Panc1 (cell line): ENCODE measurements around the gene ZP1. TPM values are rescaled to one million over a fixed set of nuclear protein-coding genes. Genes with fewer than 3 reads are reported as not detected.

Source experiments
- ATAC-seq: fragments of 200-7000 bp; cut with Tn5 transposase; 2 replicates; pipeline ENCODE4 v1.9.1; 2020; ENCODE audit warnings: mild to moderate bottlenecking, moderate library complexity
- BruUV-seq: library from RNA; stranded (reverse); fragments of 400-500 nt; replicated peaks from 2 replicates; lab custom pipeline; 2021; lab: Mats Ljungman, UMichigan
- CTCF ChIA-PET: fragments of 300-600 bp; sonication (Branson Sonifier 250); formaldehyde crosslinking; loops from one replicate; lab custom pipeline; 2022; ENCODE audit warnings: antibody characterized with exemption; lab: Charles Lee
- POLR2A ChIA-PET: fragments of 300-600 bp; sonication (Branson Sonifier 250); formaldehyde crosslinking; loops from one replicate; lab custom pipeline; 2022; ENCODE audit warnings: antibody characterized with exemption; lab: Charles Lee
- DNase-seq: peaks from one replicate; pipeline ENCODE4 v3.0.0-alpha.2; 2010; ENCODE audit warnings: low read depth, low spot score
- H3K27ac ChIP-seq: 2 replicates; pipeline ENCODE4 v1.5.1; 2011; ENCODE audit warnings: mild to moderate bottlenecking, low read length, inconsistent platforms
- H3K27me3 ChIP-seq: fragments of 200-500 bp; sonication (Bioruptor generic); 2 replicates; pipeline ENCODE4 v1.6.0; 2014; ENCODE audit warnings: low read length, inconsistent platforms; ENCODE audit not compliant: control insufficient read depth, insufficient read depth
- H3K36me3 ChIP-seq: fragments of 200-500 bp; sonication (Bioruptor generic); 2 replicates; pipeline ENCODE4 v1.5.1; 2014; ENCODE audit warnings: inconsistent platforms, mild to moderate bottlenecking, low read length, moderate library complexity; ENCODE audit not compliant: control insufficient read depth, insufficient read depth
- H3K4me1 ChIP-seq: 2 replicates; pipeline ENCODE4 v1.5.1; 2011; ENCODE audit warnings: inconsistent platforms, mild to moderate bottlenecking, low read length, moderate library complexity; ENCODE audit not compliant: control insufficient read depth, insufficient read depth
- H3K4me3 ChIP-seq, 2 experiments: 2 replicates each; pipeline ENCODE4 v1.5.1; 2011 to 2012; ENCODE audit warnings: low read depth in 2 of 2, low read length in 2 of 2, mild to moderate bottlenecking in 2 of 2, inconsistent platforms in 1 of 2, moderate library complexity in 1 of 2
- H3K9me3 ChIP-seq: fragments of 200-500 bp; sonication (Bioruptor generic); 2 replicates; pipeline ENCODE4 v1.5.1; 2014; ENCODE audit warnings: low read depth, mild to moderate bottlenecking, inconsistent platforms, low read length, moderate library complexity; ENCODE audit not compliant: control insufficient read depth, insufficient read depth
- CTCF ChIP-seq: fragments of 450-650 bp; IDR thresholded peaks from 2 replicates; pipeline ENCODE4 v1.5.1; 2017; ENCODE audit warnings: mild to moderate bottlenecking
- POLR2AphosphoS5 ChIP-seq: IDR thresholded peaks from 2 replicates; pipeline ENCODE4 v1.6.1; 2012; ENCODE audit warnings: mild to moderate bottlenecking, low read depth, low read length, moderate library complexity
- REST ChIP-seq, 2 experiments: IDR thresholded peaks; 2 replicates each; pipeline ENCODE4 v1.6.1; 2011 to 2012; ENCODE audit warnings: low read depth in 2 of 2, control low read depth in 1 of 2, low read length in 1 of 2, mild to moderate bottlenecking in 1 of 2, moderate library complexity in 1 of 2; ENCODE audit not compliant: insufficient read depth in 1 of 2
- SIN3A ChIP-seq: IDR thresholded peaks from 2 replicates; pipeline ENCODE4 v1.6.1; 2012; ENCODE audit warnings: low read depth, mild to moderate bottlenecking, low read length, moderate library complexity, borderline replicate concordance; ENCODE audit not compliant: insufficient read depth
- TCF7L2 ChIP-seq: IDR thresholded peaks from 2 replicates; pipeline ENCODE4 v1.6.1; 2011; ENCODE audit warnings: mild to moderate bottlenecking, low read depth, low read length, inconsistent platforms
- in situ Hi-C: cut with HindIII; loops from 2 replicates; pipeline ENCODE4 v1.10.0; 2016; ENCODE audit warnings: low sequenced_read_pairs, low pct_unique_long_range_greater_than_20kb
- intact Hi-C: fragments of 100-400 bp; cut with micrococcal nuclease; formaldehyde crosslinking; loops from one replicate; pipeline ENCODE4 v1.10.0; 2022; ENCODE audit not compliant: unreplicated experiment
- total RNA-seq: library from RNA; stranded (reverse); gene quantifications from one replicate; pipeline ENCODE4 v1.2.1, GENCODE V29; 2021; ENCODE audit not compliant: unreplicated experiment

ZP1 gene
- total RNA-seq, 1 experiment from 2014 or later, result not detected

GRCh38 chr11:60858731-60859464 is 8.4 kb upstream of the ZP1 start:
- Histone ChIP-seq H3K36me3 (no peaks in the 10 kb centered on the region), H3K4me3 (no peak overlapping the region), H3K27ac (no peak overlapping the region), H3K9me3 (no peaks in the 10 kb centered on the region), H3K27me3 (no peaks in the 10 kb centered on the region), H3K4me1 (no peaks in the 10 kb centered on the region)
- CTCF ChIA-PET, result no interaction called here
- BruUV-seq, result no TSS peak
- intact Hi-C loops (no loop called here), in situ Hi-C loops (no loop called here)
- POLR2A ChIA-PET, result no interaction called here
- TF ChIP-seq CTCF (no peak), REST (IDR thresholded peaks at IDR 0.05; ENCODE audit: insufficient read depth in 1 of 2, low read depth in 2 of 2, low read length in 1 of 2) (no peak), TCF7L2 (no peak), POLR2AphosphoS5 (no peak), SIN3A (no peak)
- no peak for ATAC-seq
- no peak for DNase-seq

GRCh38 chr11:60859616-60860250 is 7.6 kb upstream of the ZP1 start:
- DNase-seq, result no peak
- POLR2A ChIA-PET, result no interaction called here

More at GRCh38 chr11:60859616-60860250, 7.6 kb upstream of the ZP1 start:
- intact Hi-C loops (no loop called here), in situ Hi-C loops (no loop called here)
- no peaks in the 10 kb centered on the region for H3K4me1 ChIP-seq
- H3K9me3 ChIP-seq, result no peaks in the 10 kb centered on the region
- no peaks in the 10 kb centered on the region for H3K27me3 ChIP-seq
- no peak for ATAC-seq
- no peak overlapping the region for H3K27ac ChIP-seq
- CTCF ChIA-PET, result no interaction called here
- H3K4me3 ChIP-seq, result no peak overlapping the region
- no peaks in the 10 kb centered on the region for H3K36me3 ChIP-seq
- no TSS peak for BruUV-seq
- TF ChIP-seq REST (IDR thresholded peaks at IDR 0.05; ENCODE audit: insufficient read depth in 1 of 2, low read depth in 2 of 2, low read length in 1 of 2) (no peak), CTCF (no peak), SIN3A (no peak), POLR2AphosphoS5 (no peak), TCF7L2 (no peak)
